Retinal pigment epithelial cell (primary cell): ENCODE measurements around the gene TREX2.

ENCODE experiments used
- DNase-seq: peaks from one replicate; pipeline ENCODE4 v3.0.0-alpha.2; 2010; ENCODE audit warnings: low read depth
- H3K4me3 ChIP-seq: 2 replicates; pipeline ENCODE4 v1.5.1; 2011; ENCODE audit warnings: mild to moderate bottlenecking, low read length, control low read depth, moderate library complexity
- CTCF ChIP-seq: conservative IDR thresholded peaks from 2 replicates; pipeline ENCODE4 v1.5.1; 2011; ENCODE audit warnings: low read depth, low read length, control low read depth, inconsistent platforms

The TREX2 gene

GRCh38 chrX:153445856-153446635, at the start of gene TREX2:
Gene TREX2, minus strand, starts transcription at chrX:153446056. Its CDS starts 626 bp downstream, at chrX:153445430.
- DNase-seq, result no peak
- no peak within 1 kb of the TSS for H3K4me3 ChIP-seq
- TF ChIP-seq CTCF, result no peak

- no peak overlapping the region for H3K4me3 ChIP-seq
- no peak for DNase-seq
- TF ChIP-seq CTCF, result no peak
These were observed 49.5 kb upstream of the TREX2 start for GRCh38 chrX:153495362-153495751.

GRCh38 chrX:153494541-153495361, 48.9 kb upstream of the TREX2 start, which contains the start of gene BGN:
Gene BGN, plus strand, starts transcription at chrX:153494980. Its CDS starts 9,652 bp downstream, at chrX:153504632.
- H3K4me3 ChIP-seq, result peak within 1 kb of the TSS; percentile 22
- DNase-seq, result no peak

GRCh38 chrX:153494061-153494460, 48.2 kb upstream of the TREX2 start:
- TF ChIP-seq CTCF, result no peak
- H3K4me3 ChIP-seq, result no peak overlapping the region

More at GRCh38 chrX:153494541-153495361, 48.9 kb upstream of the TREX2 start, which contains the start of gene BGN:
- no peak for TF ChIP-seq CTCF

GRCh38 chrX:153493085-153493484, 47.2 kb upstream of the TREX2 start:
- no peak for TF ChIP-seq CTCF
- no peak overlapping the region for H3K4me3 ChIP-seq
- no peak for DNase-seq

More at GRCh38 chrX:153494061-153494460, 48.2 kb upstream of the TREX2 start:
- DNase-seq, result no peak

GRCh38 chrX:153492543-153492942, 46.7 kb upstream of the TREX2 start:
- DNase-seq, result no peak
- no peak for TF ChIP-seq CTCF
- H3K4me3 ChIP-seq, result no peak overlapping the region

- TF ChIP-seq CTCF, result no peak
- no peak for DNase-seq
- H3K4me3 ChIP-seq, result no peak overlapping the region
These were observed 46.1 kb upstream of the TREX2 start for GRCh38 chrX:153491918-153492317.
